GM19452 (cell line): ENCODE measurements around the gene ITGA1.

Source experiments
- ATAC-seq: cut with Tn5 transposase; IDR thresholded peaks from one replicate; pipeline ENCODE4 v1.9.1; 2021; ENCODE audit not compliant: unreplicated experiment

ITGA1 gene

DNA sequence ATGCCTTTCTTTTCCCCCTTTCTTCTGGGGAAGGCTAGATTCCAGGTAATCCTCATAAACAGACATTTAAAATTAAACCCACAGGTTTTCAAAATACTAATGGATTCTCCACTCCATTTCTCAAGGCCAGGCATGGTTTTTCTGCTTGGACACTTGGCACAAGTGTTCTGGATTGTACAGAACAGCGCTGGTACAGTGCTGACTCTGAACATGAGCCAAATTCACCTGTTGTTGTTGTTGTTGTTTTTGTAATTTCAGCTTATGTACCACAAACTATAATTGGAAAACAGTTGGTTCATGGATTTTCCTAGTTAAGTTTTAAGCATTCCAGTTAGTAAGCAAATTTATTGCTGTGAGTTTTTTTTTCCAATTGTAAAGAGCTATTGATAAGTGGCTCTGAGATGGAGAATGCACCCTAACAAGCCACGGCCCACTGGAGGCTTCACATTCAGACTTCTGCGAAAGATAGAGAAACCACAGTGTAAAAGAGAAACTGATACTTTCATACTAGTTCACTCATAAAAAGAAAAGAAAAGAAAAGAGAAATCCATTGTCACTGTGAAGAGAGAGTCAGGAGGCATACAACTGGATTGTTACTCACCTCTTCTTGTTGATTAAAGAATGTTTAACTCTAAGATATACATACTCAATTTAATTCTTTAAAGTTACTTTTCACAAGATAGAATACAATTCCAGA is 16.2 kb upstream of the ITGA1 start:
- ATAC-seq, result peak; percentile 93

DNA sequence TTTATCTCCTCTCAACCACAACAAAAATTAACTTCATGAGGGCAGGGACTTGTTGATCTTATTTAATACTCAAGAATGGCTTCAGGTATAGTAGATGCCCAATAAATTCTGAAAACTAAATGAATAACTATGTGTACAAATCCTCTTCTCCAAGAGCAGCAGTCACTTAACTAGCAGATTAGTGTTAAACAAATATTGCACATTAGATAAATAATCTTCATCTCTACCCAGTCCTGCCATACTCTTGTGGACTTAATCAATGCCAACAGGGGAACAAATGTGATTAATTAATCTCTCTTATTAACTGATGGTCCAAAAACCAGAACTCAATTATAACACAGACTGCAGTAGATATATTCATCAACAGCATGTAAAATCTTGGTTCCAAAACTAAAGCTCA is 15.0 kb upstream of the ITGA1 start:
- ATAC-seq, result no peak

DNA sequence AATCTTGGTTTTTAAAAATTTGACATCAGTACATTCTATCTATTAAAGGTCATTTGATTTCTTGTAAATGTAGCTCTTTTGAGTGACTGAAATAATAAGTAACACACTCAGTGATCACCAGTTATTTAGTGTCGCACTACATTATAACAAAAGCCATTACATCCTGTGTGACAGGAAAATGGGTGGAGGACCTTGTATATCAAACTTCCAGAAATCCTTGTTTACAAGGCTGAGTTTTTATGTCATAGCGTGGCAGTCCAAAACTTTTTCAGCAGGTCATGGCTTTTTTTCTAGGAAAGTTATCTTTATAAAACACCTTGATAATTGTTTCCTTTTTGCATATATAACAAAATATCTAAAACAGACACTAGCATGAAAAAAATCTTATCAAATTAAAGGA is 14.4 kb upstream of the ITGA1 start:
- no peak for ATAC-seq

DNA sequence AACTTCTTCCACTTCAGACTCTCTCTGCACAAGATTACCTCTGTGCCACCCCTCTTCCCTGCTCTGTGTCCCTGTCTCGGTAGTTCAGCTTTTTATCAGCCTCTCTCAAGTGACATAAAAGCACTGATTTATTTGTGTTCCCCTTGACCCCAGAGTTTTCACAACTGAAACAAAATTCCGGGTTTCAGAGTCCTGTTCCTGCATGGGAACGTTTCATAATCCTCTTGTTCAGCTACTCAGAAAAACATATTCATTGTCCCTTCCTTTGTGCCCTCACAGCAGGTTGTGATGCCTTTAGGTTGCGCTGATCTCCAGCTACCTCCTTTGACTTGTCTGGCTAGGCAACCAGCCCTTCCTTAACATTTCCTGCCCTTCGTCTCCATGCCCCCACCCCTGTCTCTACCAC is 13.7 kb upstream of the ITGA1 start:
- no peak for ATAC-seq

DNA sequence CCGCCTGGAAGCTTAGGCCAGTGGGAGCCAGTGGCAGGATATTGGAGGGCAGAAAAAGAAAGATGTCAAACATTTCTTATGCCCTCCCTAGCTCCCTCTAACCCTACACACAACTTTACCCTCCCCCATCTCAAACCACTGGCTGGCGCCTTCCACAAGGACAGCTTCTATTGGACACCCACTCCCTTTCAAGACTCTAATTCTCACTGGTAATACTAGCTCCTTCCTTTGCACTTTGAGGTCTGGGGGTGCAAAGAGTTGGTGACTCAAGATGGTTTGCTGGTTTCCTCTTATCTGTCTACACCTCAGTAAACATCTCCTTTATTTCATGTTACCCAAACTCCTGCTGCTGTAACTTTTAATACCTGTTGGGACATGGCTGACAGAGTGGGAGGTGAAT is 11.6 kb upstream of the ITGA1 start:
- no peak for ATAC-seq

DNA sequence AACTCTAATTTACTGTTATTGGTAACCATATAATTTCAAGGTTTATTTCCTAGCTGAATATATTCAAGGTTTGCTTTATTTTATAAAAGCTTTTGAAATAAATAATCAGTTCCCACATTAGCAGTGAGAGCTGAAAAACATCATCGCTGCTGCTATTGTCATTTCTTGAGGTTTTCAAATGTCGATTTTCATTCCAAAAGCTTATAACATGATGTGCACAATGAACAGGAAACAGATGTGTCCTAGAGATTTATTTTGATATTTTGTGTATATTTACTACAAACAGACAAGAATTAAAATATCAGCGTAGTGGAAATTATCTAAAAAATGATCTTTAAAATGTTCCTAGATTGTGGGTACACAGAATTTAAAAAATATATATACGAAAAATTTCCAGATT is 10.5 kb upstream of the ITGA1 start:
- ATAC-seq, result no peak

DNA sequence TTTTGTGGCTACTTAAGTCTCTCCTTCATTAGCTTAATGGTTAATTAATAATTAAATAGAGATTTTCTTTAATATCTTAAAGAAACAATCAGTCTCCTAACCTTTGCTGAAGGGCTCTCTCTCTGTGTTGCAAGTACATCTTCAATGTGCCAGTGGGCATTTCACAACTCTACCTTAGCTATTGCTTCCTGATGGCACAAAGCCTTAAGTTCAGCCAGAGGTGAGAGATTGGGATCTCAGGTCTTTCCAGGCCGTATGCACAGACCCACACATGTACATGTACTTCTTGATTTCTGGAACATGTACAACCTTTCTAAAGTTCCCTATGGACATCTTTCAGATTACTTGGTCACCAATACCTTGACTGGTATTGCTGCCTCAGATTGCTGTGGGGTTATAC is 8.9 kb upstream of the ITGA1 start:
- no peak for ATAC-seq

DNA sequence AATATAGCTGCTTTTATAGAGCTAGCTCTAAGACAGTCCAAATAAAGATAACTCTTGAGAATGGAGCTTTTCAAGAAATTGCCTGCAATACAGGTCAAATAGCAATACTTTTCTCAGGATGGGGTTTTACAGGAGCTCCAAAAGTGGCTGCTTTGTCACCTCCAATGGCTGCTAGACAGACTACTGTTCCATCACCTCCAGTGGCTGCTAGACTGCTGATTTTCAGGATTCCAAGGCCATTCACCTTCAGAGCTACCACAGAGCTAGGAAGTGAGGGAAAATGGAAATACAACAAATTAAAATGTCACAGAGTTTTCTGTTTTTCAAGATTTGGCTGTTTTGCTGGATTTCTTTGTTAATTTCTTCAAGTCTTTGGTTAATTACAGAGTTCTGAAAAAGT is 8.5 kb upstream of the ITGA1 start:
- ATAC-seq, result no peak

DNA sequence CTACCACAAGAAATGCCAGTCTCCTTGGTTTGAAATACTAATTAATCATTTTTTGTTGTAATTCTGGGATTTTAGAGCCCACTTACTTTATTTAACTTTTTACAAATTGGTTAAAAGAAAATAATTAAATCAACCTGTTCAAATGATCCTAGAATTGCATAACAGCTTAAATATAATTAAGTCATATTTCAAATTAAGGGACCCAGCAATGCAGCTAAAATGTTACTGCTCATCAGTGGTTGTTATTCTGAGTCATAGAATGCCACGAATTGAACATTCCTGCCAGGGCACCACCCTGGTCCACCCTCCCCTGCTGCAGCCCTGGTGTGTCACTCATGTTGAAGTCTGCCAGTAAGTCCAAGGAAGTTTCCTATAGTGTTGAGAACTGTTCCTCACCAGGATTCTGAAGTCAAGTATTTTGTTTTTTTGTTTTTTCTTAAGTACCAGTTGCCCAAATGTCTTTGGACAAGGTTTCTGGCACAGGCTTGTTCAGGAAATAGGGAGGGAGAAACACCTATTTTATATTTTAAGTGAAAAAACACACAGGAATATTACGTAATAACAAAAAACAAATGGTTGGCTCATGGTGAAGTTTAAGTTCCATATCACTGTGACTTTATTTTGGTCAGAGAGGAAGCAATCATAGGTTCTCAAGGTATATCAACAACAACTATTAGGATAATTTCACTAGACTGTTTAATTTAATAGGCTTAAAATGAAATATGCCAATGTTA is 4.3 kb upstream of the ITGA1 start:
- ATAC-seq, result no peak

DNA sequence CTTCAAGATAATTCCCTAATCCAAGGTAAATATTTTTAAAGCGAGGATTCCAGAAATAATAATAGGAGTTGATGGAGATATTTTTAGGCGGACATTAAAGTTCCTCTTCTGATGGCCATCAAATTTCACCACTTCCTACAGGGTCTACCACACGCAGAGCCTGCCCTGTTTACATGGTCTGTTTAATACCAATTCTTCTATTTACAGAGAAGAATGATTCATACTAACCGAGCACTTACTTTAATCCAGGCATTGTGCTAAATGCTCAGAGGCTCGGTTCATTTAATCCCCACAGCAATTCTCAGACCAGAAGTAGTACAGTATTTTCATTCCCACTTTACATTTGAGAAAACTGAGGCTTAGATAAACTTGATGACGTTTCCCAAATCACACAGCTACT is 3.0 kb upstream of the ITGA1 start:
- ATAC-seq, result no peak

DNA sequence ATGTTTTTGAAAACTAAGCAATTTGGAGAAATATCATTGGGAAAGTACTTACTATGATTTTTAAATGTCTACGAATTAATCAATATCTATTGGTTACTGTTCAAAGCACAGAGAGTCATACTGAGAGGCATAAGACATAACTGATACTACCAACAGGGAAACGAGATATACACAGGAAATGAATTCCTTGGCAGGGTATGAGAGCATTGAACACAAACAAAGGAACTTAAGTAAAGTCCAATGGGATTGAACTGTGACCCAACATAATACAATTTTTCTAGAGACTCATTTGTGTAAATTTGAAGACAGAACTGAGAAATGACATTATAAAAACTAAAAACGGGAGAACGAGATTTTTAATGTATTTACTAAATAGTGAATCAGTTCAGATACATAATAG is 1.3 kb upstream of the ITGA1 start:
- no peak for ATAC-seq

DNA sequence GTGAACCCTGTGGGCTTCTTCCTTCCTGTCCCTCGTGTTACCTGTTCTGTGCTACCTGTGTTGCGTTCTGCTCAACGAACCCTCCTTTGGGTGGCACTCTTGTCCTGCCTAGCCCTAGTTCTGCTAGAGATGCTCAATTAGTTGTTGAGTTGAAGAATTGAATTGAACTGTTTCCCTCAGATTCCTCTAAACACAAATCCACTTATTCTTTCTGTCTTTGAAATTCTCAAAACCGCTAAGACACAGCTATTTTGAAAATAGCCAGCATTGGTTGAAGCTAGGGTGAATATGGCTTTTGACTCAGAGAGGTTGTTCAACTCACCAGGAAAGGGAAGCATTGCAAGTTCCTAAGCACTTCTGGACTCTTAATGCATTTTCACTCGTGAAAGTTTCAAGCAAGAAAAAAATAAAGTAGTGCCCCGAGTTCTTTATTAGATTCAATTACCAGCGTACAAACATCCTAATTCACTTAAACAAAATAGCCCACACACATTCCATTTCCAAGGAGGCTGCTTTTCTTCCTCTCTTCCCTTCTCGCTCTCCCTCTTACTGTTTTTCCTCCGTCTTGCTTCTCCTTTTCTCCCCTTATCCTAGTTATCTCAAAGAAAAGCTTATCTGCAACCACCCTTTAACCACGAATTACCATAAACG is 642 bp upstream of the ITGA1 start:
- ATAC-seq, result no peak

DNA sequence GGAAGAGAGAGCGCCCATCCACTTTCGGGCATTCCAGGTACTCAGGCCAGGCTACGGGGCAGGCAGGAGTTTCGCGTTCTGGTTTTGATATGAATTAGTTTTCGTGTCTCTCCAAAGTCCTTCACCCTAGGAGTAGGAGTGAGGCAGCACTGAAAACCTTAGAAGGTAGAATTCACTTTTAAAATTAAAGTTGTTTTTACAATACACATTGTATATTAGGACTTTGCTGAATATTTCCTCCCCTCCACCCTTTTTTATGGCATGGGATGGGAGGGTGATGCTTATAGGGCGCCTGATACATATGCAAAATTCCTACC is 747 bp downstream of the ITGA1 start:
- ATAC-seq, result no peak

DNA sequence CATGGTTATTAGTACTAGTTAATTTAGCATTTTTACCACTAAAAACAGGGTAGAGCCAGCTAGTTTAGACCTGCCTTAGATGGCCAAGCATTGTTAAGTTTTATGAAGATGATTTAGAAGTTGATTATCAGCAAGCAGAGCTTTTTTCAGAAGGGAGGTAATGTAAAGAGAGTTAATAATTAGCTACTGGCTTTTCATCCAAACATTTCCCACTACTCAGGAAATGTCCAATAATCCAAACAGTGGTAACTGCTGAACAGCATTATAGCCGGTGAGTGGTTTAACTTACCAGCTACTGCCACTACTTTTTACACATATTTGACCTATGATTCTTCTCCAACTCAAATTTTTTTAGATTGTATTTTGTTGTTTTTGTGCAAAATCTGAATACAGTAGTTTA is 1.7 kb downstream of the ITGA1 start:
- no peak for ATAC-seq

DNA sequence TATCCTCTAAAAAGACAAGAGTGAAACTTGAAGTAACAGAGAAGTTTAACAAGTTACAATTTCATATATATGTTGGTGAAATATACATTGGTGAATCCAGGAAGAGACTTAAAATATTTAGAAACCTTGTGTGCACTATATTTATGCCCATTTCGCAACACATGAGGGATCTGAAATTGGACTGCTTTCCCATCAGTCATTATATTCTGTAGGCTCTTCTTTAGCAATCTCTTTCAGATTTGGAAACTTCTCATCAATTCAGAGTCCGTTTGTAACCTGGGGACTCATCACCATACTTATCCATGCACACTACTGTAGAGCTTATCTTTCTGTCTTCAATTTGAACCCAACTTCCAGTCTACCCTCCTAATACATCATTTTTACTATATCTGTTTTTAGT is 2.1 kb downstream of the ITGA1 start:
- no peak for ATAC-seq

DNA sequence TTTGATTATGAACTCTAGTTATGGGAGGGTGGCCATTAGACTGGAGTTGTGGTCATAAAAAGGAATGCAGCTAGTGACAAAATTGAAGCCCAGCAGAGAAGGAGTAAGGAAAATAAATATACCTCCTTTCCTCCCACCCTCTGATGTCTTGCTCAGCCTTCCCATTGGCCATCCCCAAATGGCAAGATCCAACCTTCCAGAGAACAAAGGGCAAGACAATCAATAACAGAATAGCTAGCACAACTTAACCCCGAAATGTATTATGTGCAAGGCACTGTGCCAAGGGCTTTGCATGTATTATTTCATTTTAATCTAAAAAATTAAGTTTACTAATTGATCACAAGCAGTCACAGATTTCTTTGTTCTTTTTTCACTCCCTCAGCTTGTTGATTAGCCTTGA is 3.6 kb downstream of the ITGA1 start:
- ATAC-seq, result no peak

DNA sequence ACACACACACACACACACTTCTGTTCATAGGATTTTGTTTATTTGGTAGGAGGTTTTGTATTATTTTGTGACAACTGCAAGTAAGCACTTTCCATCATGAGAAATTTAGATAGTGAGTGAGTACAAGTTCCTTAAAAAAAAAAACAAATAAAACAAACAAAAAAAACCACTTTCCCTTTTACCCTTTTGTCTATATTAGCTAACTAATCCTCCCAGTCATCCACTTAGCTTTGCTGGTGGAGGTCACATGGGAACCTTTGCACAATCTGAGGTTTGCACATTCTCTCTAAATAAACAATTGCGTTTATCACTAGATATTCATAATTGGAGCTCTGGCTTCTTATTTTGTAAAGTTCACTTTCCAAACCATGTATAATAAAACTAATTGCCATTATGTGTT is 6.8 kb downstream of the ITGA1 start:
- no peak for ATAC-seq

DNA sequence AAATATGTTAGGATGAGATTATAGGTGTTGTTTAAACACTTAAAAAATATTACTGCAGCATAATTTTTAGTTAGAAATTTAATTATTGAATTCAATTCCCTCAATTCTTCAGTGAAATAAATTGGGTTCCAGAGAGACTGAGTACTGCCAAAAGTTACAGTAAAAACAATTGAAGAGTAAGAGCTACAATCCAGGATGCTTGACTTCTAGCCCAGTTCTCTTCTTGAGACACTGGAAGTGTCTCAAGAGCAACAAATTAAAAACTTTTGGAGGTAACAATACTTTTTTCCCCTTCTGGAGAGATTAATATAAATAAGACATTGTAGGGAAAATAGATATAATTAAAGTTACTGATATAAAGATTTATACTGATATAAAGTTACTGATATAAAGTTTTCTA is 8.3 kb downstream of the ITGA1 start:
- ATAC-seq, result no peak

DNA sequence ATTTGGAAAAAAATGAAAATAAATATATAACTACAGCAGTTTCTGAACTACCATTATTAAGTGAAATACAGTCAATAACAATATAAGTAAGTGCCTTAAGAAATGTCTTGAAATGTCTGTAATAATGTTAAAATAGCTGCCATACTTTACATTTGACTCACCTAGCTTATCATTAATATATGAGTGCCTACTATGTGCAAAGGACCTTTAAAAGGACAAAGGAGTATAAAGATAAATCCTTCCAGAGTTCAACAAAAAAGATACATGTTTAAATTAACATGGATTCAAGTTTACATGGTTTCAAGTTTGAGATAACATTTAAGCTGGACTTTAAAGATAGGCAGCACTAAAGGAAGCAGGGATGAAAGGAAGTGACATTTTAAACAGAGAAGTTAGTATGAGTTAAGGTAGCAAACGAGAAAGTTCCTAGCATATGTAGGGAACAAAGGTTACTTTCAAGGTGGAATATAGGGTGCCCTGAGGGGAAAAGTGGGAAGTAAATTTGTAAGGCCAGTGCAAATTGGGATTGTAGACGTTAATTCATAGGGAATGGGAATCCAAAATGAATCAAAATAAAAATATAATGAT is 8.9 kb downstream of the ITGA1 start:
- no peak for ATAC-seq

DNA sequence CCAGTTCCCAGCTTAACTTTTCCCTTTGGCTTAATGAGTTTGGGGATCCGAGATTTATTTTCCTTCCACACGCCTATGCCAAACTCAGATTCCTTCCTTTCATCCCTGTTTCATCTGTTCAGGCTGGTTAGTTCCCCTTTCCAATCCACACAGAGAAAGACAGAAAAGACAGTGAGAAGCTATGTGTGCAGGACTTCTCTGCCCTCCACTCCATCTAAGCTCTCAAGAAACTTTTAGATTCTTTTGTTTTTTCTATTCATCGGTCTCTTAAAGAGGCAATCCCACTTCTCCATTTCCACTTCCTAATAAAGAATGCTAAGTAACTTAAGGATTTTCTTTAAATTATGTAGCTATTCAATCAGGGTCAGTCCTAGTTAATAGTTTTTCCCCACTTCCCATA is 11.2 kb downstream of the ITGA1 start:
- ATAC-seq, result no peak

DNA sequence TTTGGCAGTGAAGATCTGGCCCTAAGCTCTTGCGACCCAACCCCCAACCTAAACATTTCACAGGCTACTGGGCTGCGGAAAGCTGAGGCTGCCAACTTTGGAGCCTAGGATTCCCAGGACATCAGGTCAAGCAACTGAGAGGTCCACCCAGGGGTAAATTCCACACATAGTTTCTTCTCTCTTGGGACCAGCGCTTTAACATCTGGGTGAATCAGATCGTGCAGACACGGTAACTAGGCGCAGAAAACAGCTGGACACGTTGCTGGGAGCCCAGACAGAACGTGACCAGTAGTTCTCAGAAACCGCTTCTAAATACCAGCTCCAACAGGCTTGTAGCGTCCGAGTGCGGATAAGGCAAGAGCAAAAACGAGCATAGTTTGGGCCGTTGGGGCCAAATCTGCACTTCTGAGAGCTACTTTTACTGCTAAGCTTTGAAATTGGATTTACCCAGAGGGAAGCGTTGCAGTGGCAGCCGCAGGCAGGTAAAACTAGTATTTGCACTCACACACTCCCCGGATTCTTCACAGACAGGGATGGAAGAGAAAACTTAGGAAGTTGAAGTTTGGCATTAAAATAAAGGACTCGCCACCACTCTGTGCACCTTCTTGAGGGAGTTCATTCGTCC is 11.8 kb downstream of the ITGA1 start:
- ATAC-seq, result peak; percentile 25

DNA sequence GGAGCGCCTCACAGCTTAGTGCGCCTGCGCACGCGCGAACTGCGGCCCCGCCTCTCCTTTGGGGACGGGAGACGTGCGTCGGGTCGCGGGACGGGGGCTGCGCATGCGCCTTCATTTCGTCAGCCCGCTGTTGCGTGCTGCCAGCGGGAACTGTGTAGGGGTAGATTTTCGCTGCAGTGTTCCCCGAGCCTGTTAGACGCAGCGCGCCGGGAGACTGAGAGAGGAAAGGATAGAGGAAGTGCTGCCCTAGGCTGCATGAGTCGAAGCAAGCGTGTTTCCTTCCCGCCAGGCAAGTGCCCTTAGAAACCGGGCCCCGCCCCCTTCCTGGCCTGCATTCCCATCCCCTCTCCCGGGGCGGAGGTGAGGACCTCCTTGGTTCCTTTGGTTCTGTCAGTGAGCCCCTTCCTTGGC is 12.3 kb downstream of the ITGA1 start:
- ATAC-seq, result peak; percentile 82
